GM23338 (cell line): ENCODE measurements around the gene TOR1AIP1. TPM values are rescaled to one million over a fixed set of nuclear protein-coding genes. Genes with fewer than 3 reads are reported as not detected.
"Not testable (repeated sequence)": the region's sequence is repeated elsewhere in the genome, so short reads cannot be mapped to it uniquely, and the experiment has no call there.

Source experiments
- ATAC-seq: fragments of 200-7000 bp; cut with Tn5 transposase; 3 replicates; pipeline ENCODE4 v1.9.1; 2020
- DNase-seq: peaks from one replicate; pipeline ENCODE4 v3.0.0-alpha.2; 2015; ENCODE audit warnings: low spot score
- H2AFZ ChIP-seq: fragments of 200-600 bp; sonication (generic); 2 replicates; pipeline ENCODE4 v1.8.0; 2016; ENCODE audit warnings: antibody characterized with exemption, mild to moderate bottlenecking, moderate library complexity
- H3F3A ChIP-seq: fragments of 200-600 bp; sonication (generic); replicated peaks from 2 replicates; pipeline ENCODE4 v1.8.0; 2017; ENCODE audit warnings: antibody characterized with exemption, mixed run types, low read depth
- H3K27ac ChIP-seq: fragments of 200-600 bp; sonication (generic); 2 replicates; pipeline ENCODE4 v1.6.1; 2016; ENCODE audit warnings: low read depth
- H3K27me3 ChIP-seq: fragments of 200-600 bp; sonication (generic); 2 replicates; pipeline ENCODE4 v1.8.0; 2016; ENCODE audit warnings: mild to moderate bottlenecking, mixed run types, moderate library complexity; ENCODE audit not compliant: insufficient read depth
- H3K36me3 ChIP-seq: fragments of 200-600 bp; sonication (generic); 2 replicates; pipeline ENCODE4 v1.8.0; 2016; ENCODE audit warnings: mild to moderate bottlenecking; ENCODE audit not compliant: insufficient read depth
- H3K4me1 ChIP-seq: fragments of 200-600 bp; sonication (generic); 2 replicates; pipeline ENCODE4 v1.8.0; 2016; ENCODE audit warnings: mild to moderate bottlenecking, moderate library complexity; ENCODE audit not compliant: insufficient read depth
- H3K4me2 ChIP-seq: fragments of 200-600 bp; sonication (generic); 2 replicates; pipeline ENCODE4 v1.7.1; 2017; ENCODE audit warnings: mixed run types
- H3K4me3 ChIP-seq: fragments of 200-600 bp; sonication (generic); 2 replicates; pipeline ENCODE4 v1.6.1; 2016; ENCODE audit warnings: mixed run types
- H3K79me2 ChIP-seq: fragments of 200-600 bp; sonication (generic); replicated peaks from 2 replicates; pipeline ENCODE4 v1.8.0; 2017; ENCODE audit warnings: mild to moderate bottlenecking; ENCODE audit not compliant: insufficient read depth
- H3K9me2 ChIP-seq: fragments of 200-600 bp; sonication (generic); 2 replicates; pipeline ENCODE4 v1.8.0; 2017; ENCODE audit not compliant: insufficient read depth
- H4K20me1 ChIP-seq: fragments of 200-600 bp; sonication (generic); replicated peaks from 2 replicates; pipeline ENCODE4 v1.8.0; 2017; ENCODE audit warnings: mild to moderate bottlenecking; ENCODE audit not compliant: insufficient read depth
- H3K27ac Mint-ChIP-seq: 2 replicates; pipeline ENCODE4 v1.8.0; 2020; ENCODE audit warnings: inconsistent platforms, mild to moderate bottlenecking, moderate library complexity, mixed read lengths
- H3K27me3 Mint-ChIP-seq: 3 replicates; pipeline ENCODE4 v1.8.0; 2022; ENCODE audit warnings: low read depth, mild to moderate bottlenecking, moderate library complexity, mixed read lengths, inconsistent platforms; ENCODE audit not compliant: insufficient read depth, poor library complexity
- H3K36me3 Mint-ChIP-seq: 3 replicates; pipeline ENCODE4 v1.8.0; 2021; ENCODE audit warnings: low read depth, mild to moderate bottlenecking, inconsistent platforms, moderate library complexity, mixed read lengths
- H3K4me1 Mint-ChIP-seq: 3 replicates; pipeline ENCODE4 v1.8.0; 2020; ENCODE audit warnings: mild to moderate bottlenecking, inconsistent platforms, mixed read lengths
- H3K4me3 Mint-ChIP-seq: 3 replicates; pipeline ENCODE4 v1.8.0; 2021; ENCODE audit warnings: moderate library complexity, mild to moderate bottlenecking, inconsistent platforms, mixed read lengths
- H3K9me3 Mint-ChIP-seq: 3 replicates; pipeline ENCODE4 v1.8.0; 2020; ENCODE audit warnings: moderate library complexity, mild to moderate bottlenecking, inconsistent platforms, mixed read lengths
- CREB1 ChIP-seq: fragments of 250-450 bp; sonication (Bioruptor Pico); IDR thresholded peaks from 2 replicates; pipeline ENCODE4 v1.5.0; 2020; ENCODE audit warnings: low read depth, mild to moderate bottlenecking, moderate library complexity
- ETS1 ChIP-seq: IDR thresholded peaks from 2 replicates; pipeline ENCODE4 v1.6.1; 2016; ENCODE audit warnings: antibody characterized with exemption
- EZH2 ChIP-seq: fragments of 200-600 bp; sonication (generic); IDR thresholded peaks from one replicate; pipeline ENCODE4 v1.8.0; 2017; ENCODE audit warnings: antibody characterized with exemption, mild to moderate bottlenecking, low read depth; ENCODE audit not compliant: unreplicated experiment
- EZH2phosphoT487 ChIP-seq: fragments of 200-600 bp; sonication (generic); IDR thresholded peaks from one replicate; pipeline ENCODE4 v1.8.1; 2018; ENCODE audit warnings: antibody characterized with exemption; ENCODE audit not compliant: unreplicated experiment
- JUNB ChIP-seq: IDR thresholded peaks from one replicate; pipeline ENCODE4 v1.6.1; 2016; ENCODE audit warnings: antibody characterized with exemption; ENCODE audit not compliant: unreplicated experiment
- NANOG ChIP-seq: IDR thresholded peaks from 2 replicates; pipeline ENCODE4 v1.6.1; 2016; ENCODE audit warnings: antibody characterized with exemption, borderline replicate concordance
- POLR2AphosphoS5 ChIP-seq: IDR thresholded peaks from 2 replicates; pipeline ENCODE4 v1.6.1; 2016; ENCODE audit warnings: antibody characterized with exemption, low read depth
- ZNF114 ChIP-seq: fragments of 250-450 bp; sonication (Bioruptor Pico); IDR thresholded peaks from 2 replicates; pipeline ENCODE4 v1.5.0; 2020; ENCODE audit warnings: mild to moderate bottlenecking, moderate library complexity
- ZNF331 ChIP-seq: fragments of 250-450 bp; sonication (Bioruptor Pico); IDR thresholded peaks from 2 replicates; pipeline ENCODE4 v1.5.0; 2020; ENCODE audit warnings: low read depth, mild to moderate bottlenecking, moderate library complexity
- polyA plus RNA-seq: library from polyadenylated mRNA; unstranded; fragments of >200 nt; fragmentation: Nextera tagmentation; extraction: Ambion mirVana; gene quantifications from 2 replicates; pipeline ENCODE4 v1.2.1, GENCODE V29; 2016
- total RNA-seq: library from RNA; depleted of rRNA; stranded (reverse); fragments of >200 nt; shearing (Covaris generic); gene quantifications from 2 replicates; pipeline ENCODE4 v1.2.3, GENCODE V29; 2014
- TF ChIP-seq, protein P1 (sequence below): IDR thresholded peaks from one replicate; pipeline ENCODE4 v1.6.1; 2018; ENCODE audit warnings: antibody characterized with exemption; ENCODE audit not compliant: unreplicated experiment
- TF ChIP-seq, protein P2 (sequence below), 2 experiments: fragments of 200-600 bp in 1 of 2; sonication (generic) in 1 of 2; conservative IDR thresholded peaks; 2 replicates each; pipeline versions ENCODE4 v1.5.1 to v1.6.1; 2016 to 2017; ENCODE audit warnings: antibody characterized with exemption in 2 of 2, low read depth in 2 of 2, mild to moderate bottlenecking in 2 of 2, moderate library complexity in 1 of 2

TOR1AIP1 gene
- total and polyA plus RNA-seq, 2 experiments from 2014 or later, result 16.9 to 20.6 TPM

DNA sequence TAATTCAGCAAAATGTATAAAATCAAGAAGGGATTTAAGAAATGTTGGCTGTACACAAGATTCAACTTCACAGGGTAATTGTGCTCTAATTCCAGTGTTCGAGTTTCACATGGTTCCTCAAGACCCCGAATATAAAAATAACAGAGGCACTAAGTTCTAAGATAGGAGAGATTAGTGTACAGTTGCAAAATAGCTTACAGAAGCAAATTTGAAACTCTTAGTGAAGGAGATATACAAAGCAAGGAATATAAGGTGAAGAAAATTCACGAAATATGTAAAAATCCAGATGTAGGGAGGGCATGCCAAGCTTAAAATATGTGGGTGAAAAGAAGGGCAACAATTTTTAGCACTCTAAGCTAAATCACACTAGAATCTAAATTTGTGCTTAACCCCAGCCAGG lies 33.9 kb upstream of the TOR1AIP1 start (continued):
- TF ChIP-seq, protein P1, sequence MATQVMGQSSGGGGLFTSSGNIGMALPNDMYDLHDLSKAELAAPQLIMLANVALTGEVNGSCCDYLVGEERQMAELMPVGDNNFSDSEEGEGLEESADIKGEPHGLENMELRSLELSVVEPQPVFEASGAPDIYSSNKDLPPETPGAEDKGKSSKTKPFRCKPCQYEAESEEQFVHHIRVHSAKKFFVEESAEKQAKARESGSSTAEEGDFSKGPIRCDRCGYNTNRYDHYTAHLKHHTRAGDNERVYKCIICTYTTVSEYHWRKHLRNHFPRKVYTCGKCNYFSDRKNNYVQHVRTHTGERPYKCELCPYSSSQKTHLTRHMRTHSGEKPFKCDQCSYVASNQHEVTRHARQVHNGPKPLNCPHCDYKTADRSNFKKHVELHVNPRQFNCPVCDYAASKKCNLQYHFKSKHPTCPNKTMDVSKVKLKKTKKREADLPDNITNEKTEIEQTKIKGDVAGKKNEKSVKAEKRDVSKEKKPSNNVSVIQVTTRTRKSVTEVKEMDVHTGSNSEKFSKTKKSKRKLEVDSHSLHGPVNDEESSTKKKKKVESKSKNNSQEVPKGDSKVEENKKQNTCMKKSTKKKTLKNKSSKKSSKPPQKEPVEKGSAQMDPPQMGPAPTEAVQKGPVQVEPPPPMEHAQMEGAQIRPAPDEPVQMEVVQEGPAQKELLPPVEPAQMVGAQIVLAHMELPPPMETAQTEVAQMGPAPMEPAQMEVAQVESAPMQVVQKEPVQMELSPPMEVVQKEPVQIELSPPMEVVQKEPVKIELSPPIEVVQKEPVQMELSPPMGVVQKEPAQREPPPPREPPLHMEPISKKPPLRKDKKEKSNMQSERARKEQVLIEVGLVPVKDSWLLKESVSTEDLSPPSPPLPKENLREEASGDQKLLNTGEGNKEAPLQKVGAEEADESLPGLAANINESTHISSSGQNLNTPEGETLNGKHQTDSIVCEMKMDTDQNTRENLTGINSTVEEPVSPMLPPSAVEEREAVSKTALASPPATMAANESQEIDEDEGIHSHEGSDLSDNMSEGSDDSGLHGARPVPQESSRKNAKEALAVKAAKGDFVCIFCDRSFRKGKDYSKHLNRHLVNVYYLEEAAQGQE, result no peak
- TF ChIP-seq CREB1 (CRISPR knock-in tag) (no peak), EZH2phosphoT487 (no peak), ZNF114 (CRISPR knock-in tag) (no peak), ETS1 (no peak), NANOG (no peak), JUNB (no peak), ZNF331 (CRISPR knock-in tag) (no peak), POLR2AphosphoS5 (no peak), EZH2 (no peak)
- TF ChIP-seq, protein P2, sequence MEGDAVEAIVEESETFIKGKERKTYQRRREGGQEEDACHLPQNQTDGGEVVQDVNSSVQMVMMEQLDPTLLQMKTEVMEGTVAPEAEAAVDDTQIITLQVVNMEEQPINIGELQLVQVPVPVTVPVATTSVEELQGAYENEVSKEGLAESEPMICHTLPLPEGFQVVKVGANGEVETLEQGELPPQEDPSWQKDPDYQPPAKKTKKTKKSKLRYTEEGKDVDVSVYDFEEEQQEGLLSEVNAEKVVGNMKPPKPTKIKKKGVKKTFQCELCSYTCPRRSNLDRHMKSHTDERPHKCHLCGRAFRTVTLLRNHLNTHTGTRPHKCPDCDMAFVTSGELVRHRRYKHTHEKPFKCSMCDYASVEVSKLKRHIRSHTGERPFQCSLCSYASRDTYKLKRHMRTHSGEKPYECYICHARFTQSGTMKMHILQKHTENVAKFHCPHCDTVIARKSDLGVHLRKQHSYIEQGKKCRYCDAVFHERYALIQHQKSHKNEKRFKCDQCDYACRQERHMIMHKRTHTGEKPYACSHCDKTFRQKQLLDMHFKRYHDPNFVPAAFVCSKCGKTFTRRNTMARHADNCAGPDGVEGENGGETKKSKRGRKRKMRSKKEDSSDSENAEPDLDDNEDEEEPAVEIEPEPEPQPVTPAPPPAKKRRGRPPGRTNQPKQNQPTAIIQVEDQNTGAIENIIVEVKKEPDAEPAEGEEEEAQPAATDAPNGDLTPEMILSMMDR (conservative IDR thresholded peaks at IDR 0.05; ENCODE audit: low read depth in 2 of 2), result no peak

GRCh38 chr1:179853102-179853501 lies 29.0 kb upstream of the TOR1AIP1 start:
- Histone ChIP-seq H4K20me1 (no peaks in the 10 kb centered on the region; the same call in 1 of the 2 replicates), H3K79me2 (no peaks in the 10 kb centered on the region), H3F3A (no peaks in the 10 kb centered on the region), H3K4me2 (no peak overlapping the region), H2AFZ (no peak overlapping the region), H3K36me3 (peaks cover 13% of the 10 kb centered on the region), H3K9me2 (no peaks in the 10 kb centered on the region), H3K27ac (no peak overlapping the region), H3K27me3 (no peaks in the 10 kb centered on the region), H3K4me1 (no peaks in the 10 kb centered on the region), H3K4me3 (no peak overlapping the region)
- Mint-ChIP-seq H3K36me3 (peaks cover 29% of the 10 kb centered on the region), H3K4me3 (no peak overlapping the region), H3K27ac (no peak overlapping the region), H3K4me1 (no peaks in the 10 kb centered on the region), H3K27me3 (no peaks in the 10 kb centered on the region), H3K9me3 (no peaks in the 10 kb centered on the region)
- TF ChIP-seq, protein P1, result no peak
- TF ChIP-seq CREB1 (CRISPR knock-in tag) (no peak), EZH2phosphoT487 (no peak), NANOG (no peak), POLR2AphosphoS5 (no peak)
- ATAC-seq (no peak), DNase-seq (no peak)

DNA sequence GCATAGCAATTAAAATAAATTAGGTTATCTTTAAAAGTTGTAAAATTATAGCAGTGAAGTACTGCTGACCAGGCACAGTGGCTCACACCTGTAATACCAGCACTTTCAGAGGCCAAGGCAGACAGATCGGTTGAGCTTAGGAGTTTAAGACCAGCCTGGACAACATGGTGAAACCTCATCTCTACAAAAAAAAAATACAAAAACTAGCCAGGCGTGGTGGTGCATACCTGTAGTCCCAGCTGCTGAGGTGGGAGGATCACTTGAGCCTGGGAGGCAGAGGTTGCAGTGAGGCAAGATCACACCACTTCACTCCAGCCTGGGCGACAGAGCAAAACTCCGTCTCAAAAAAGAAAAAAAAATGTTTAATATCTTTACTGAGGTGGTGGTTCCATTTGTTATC lies 26.3 kb upstream of the TOR1AIP1 start:
- H3F3A ChIP-seq, H3K27ac ChIP-seq, ATAC-seq, DNase-seq, H3K4me1 Mint-ChIP-seq, H3K4me2 ChIP-seq, H2AFZ ChIP-seq, H3K9me3 Mint-ChIP-seq, H3K27ac Mint-ChIP-seq, H3K27me3 Mint-ChIP-seq, H3K79me2 ChIP-seq, H3K4me1 ChIP-seq, H3K4me3 ChIP-seq, H3K4me3 Mint-ChIP-seq, H3K36me3 ChIP-seq, H3K36me3 Mint-ChIP-seq, H4K20me1 ChIP-seq, H3K27me3 ChIP-seq, H3K9me2 ChIP-seq: not testable (repeated sequence)
